Hepatocyte (in vitro differentiated cells): ENCODE data around the gene DNAH11.

Experiments used
- CTCF ChIP-seq: fragments of 200-600 bp; sonication (generic); IDR thresholded peaks from 2 replicates; pipeline ENCODE4 v1.5.1; 2016; ENCODE audit warnings: antibody characterized with exemption, mild to moderate bottlenecking; ENCODE audit not compliant: poor library complexity
- EZH2 ChIP-seq: fragments of 200-600 bp; sonication (generic); IDR thresholded peaks from 2 replicates; pipeline ENCODE4 v1.6.1; 2016; ENCODE audit warnings: antibody characterized with exemption, mild to moderate bottlenecking, borderline replicate concordance
- EZH2phosphoT487 ChIP-seq: fragments of 200-600 bp; sonication (generic); IDR thresholded peaks from one replicate; pipeline ENCODE4 v1.6.1; 2018; ENCODE audit warnings: antibody characterized with exemption, mild to moderate bottlenecking, low read depth, moderate library complexity; ENCODE audit not compliant: unreplicated experiment, severe bottlenecking

GRCh38 chr7:21565614-21566013 is 22.8 kb downstream of the DNAH11 start:
- TF ChIP-seq CTCF: no peak
- TF ChIP-seq EZH2: no peak
- no peak for TF ChIP-seq EZH2phosphoT487
